A549 treated with DMSO at 1 μM for 4 hours (cell line): Measurements from ENCODE around the gene SMTN. TPM values are rescaled to one million over a fixed set of nuclear protein-coding genes. Genes with fewer than 3 reads are reported as not detected.

ENCODE experiments used
- total RNA-seq: library from RNA; stranded (reverse); fragments of 200-300 nt; extraction: Qiagen RNA extraction; gene quantifications from 5 replicates; pipeline ENCODE4 v1.2.3, GENCODE V29; 2022; ENCODE audit warnings: low read depth

SMTN gene
- total RNA-seq = 24.5 to 37.9 TPM (median 34.7 TPM) in 5 replicates

GRCh38 chr22:31080848-31081649 lies at the start of gene SMTN:
TSS of gene SMTN (plus strand) at chr22:31081318. CDS start at chr22:31083259, 1,941 bp downstream.

GRCh38 chr22:31107178-31107893 lies 26.2 kb downstream of the SMTN start, which contains the start of gene SELENOM:
TSS of gene SELENOM (minus strand) at chr22:31107568. CDS start at chr22:31107505, 63 bp downstream.

GRCh38 chr22:31122532-31123291 lies 41.6 kb downstream of the SMTN start, which contains the start of gene INPP5J:
TSS of gene INPP5J (plus strand) at chr22:31122966. CDS start at chr22:31123015, 49 bp downstream.

GRCh38 chr22:31139866-31140716 lies 59.0 kb downstream of the SMTN start, which contains the start of gene PLA2G3:
TSS of gene PLA2G3 (minus strand) at chr22:31140508. CDS start at chr22:31140354, 154 bp downstream.

Other genes starting within 250 kb of the SMTN start
- 11.7 to 17.2 TPM (median 15.8 TPM) in 5 replicates for gene MORC2, start 112.5 kb upstream of the SMTN start, total RNA-seq
- 29.8 to 36.0 TPM (median 33.7 TPM) in 5 replicates for gene TUG1, start 112.1 kb upstream of the SMTN start, total RNA-seq
- 65.3 to 74.2 TPM (median 66.6 TPM) in 5 replicates for gene SELENOM, start 26.2 kb downstream of the SMTN start, total RNA-seq
- gene INPP5J, start 41.6 kb downstream of the SMTN start, total RNA-seq = 0.55 to 0.80 TPM (median 0.68 TPM) in 5 replicates
- not detected in 5 replicates for gene PLA2G3, start 59.2 kb downstream of the SMTN start, total RNA-seq
- gene RNF185, start 78.9 kb downstream of the SMTN start, total RNA-seq = 22.7 to 26.8 TPM (median 25.9 TPM) in 5 replicates
- gene LIMK2, start 131.0 kb downstream of the SMTN start, total RNA-seq = 7.6 to 9.2 TPM (median 8.5 TPM) in 5 replicates
- gene PIK3IP1, start 211.2 kb downstream of the SMTN start, total RNA-seq = 1.2 to 2.1 TPM (median 1.3 TPM) in 5 replicates